Measurements from ENCODE around the gene KTN1.

The KTN1 gene, protein sequence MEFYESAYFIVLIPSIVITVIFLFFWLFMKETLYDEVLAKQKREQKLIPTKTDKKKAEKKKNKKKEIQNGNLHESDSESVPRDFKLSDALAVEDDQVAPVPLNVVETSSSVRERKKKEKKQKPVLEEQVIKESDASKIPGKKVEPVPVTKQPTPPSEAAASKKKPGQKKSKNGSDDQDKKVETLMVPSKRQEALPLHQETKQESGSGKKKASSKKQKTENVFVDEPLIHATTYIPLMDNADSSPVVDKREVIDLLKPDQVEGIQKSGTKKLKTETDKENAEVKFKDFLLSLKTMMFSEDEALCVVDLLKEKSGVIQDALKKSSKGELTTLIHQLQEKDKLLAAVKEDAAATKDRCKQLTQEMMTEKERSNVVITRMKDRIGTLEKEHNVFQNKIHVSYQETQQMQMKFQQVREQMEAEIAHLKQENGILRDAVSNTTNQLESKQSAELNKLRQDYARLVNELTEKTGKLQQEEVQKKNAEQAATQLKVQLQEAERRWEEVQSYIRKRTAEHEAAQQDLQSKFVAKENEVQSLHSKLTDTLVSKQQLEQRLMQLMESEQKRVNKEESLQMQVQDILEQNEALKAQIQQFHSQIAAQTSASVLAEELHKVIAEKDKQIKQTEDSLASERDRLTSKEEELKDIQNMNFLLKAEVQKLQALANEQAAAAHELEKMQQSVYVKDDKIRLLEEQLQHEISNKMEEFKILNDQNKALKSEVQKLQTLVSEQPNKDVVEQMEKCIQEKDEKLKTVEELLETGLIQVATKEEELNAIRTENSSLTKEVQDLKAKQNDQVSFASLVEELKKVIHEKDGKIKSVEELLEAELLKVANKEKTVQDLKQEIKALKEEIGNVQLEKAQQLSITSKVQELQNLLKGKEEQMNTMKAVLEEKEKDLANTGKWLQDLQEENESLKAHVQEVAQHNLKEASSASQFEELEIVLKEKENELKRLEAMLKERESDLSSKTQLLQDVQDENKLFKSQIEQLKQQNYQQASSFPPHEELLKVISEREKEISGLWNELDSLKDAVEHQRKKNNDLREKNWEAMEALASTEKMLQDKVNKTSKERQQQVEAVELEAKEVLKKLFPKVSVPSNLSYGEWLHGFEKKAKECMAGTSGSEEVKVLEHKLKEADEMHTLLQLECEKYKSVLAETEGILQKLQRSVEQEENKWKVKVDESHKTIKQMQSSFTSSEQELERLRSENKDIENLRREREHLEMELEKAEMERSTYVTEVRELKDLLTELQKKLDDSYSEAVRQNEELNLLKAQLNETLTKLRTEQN (N-terminal part only)

DNA sequence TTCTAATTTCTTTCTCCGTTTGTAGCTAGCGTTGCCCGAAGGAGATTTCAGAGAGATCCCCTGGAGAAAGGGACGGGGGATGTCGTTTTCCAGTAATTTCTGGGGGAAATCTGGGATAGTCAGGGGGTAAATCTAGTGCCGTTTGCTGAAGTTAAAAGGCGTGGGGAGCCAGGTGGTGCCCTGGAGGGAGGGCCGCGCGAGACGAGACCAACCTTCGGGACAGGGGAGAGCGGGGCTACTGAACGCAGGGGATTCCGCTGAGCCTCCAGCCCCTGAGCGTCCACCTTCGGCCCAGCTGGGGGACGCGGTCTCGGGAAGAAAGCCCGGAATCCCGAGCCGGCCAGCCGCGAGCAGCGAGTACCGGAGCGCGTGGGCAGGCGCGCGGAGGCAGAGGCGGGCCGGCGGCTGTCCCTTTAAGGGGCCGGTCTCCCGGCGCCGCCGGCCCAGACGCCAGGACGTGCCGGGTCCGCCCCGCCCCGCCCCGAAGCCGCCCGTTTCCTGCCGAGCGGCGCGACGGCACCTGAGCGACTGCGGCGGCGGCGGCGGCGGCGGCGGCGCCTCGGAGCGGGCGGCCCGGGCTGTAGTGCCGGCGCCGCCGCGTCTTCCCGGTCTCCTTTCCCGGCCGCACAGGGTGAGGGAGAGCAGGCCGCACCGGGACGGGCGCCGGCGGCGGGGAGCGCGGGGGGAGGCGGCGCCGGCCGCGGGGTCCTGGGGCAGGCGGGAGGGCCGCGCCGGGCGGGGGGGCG is at the start of gene KTN1:
KTN1 (plus strand) TSS at position 484 of the 746 bp plus-strand sequence. CDS start 31,842 bp downstream, outside the sequence.
- peak; percentile 87 for DNase-seq (ENCODE audit: low spot score)

DNA sequence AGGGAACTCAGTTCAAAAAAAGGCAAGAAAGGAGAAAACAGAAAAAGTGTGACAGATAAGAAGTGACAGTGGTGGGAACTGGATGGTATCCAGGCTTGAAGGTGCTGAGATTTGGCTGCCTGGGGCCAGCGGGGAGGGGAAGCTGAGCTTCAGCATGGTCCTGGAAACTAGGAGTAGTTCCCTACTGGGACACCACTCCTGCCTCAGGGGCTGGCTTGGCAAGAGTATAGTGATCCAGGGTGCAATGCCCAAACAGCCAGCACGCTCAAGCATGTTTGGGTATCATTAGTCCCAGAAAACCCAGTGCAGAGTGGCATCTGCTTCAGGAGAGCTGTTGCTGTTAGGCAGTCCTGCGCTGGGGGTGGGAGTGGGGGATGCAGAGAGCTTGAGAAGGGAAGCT is 49.5 kb upstream of the KTN1 start:
- DNase-seq (ENCODE audit: low spot score): no peak

DNA sequence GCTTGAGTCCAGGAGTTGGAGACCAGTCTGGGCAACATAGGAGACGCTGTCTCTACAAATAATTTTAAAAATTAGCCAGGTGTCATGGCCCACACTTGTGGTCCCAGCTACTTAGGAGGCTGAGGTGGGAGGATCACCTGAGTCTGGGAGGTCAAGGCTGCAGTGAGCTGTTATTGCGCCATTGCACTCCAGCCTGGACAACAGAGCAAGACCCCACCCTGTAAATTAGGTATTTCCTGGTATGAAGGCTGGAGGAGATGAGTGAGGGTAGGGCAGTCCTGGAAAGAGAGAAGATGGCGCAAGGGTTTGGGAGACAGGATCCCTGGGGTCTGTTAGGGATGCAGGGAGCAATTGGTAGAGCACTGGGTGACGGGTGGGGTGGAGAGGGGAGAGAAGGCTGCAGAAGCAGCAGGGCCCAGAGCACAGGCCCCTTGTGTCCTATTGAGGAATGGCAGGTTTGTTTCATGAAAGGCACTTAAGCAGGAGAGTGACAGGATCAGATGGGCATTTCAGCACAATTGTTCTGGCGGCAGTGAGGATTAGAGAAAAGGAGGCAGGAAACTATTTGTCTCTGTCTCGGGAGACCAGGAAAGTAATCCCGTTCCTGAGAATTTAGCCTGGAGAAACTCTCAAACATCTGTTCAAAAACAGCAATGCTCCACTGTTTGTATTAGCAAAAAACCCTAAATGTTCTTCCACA is 47.2 kb upstream of the KTN1 start:
- no peak for DNase-seq (ENCODE audit: low spot score)

DNA sequence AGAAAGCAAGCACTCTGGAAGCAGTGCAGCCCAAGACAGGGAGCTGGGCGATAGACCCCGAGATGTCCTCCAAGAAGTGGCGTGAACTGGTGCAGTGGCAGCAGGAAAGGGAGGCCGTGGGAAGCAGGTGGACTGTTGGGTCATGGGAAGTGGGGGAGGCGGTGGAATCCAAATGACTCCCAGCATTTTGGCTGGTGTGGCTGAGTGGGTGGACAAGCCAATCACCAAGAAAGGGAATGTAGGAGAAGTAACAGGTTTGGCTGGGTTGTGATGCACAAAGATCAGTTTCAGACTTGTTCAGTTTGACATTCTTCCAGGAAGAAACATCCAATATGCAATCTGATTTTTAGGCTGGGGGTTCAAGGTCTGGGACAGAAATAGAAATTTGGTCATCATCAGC is 46.0 kb upstream of the KTN1 start:
- DNase-seq (ENCODE audit: low spot score): no peak

DNA sequence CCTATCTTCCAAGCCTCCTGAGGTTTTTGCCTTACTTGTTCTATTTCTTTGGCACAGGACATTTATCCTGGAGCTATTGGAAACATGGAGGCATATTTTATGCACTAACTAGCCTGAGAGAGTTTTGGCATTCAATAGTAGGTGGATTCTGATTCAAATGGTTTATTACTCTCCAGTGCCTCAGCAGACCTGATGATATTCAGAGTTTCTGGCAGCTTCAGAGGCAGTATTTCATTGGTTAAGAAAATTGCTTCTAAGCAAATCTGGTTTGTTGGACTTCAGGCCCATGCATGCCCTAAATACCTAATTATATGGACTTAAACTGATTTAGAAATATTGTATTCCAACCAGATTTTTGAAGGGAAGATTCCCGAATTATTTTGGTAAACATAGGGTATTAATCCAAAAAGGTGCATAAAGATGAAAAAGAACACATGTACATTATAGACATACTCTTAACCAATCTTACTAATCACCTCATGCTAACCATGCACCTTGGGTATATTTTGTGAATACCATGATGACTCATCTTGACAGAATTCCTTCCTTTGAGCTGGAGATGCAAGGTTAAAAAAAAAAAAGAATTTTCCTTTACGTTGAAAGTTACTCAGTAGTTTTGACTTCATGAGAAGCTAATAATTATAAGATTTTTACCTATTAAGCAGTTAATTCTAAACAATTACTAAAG is 44.3 kb upstream of the KTN1 start:
- no peak for DNase-seq (ENCODE audit: low spot score)

DNA sequence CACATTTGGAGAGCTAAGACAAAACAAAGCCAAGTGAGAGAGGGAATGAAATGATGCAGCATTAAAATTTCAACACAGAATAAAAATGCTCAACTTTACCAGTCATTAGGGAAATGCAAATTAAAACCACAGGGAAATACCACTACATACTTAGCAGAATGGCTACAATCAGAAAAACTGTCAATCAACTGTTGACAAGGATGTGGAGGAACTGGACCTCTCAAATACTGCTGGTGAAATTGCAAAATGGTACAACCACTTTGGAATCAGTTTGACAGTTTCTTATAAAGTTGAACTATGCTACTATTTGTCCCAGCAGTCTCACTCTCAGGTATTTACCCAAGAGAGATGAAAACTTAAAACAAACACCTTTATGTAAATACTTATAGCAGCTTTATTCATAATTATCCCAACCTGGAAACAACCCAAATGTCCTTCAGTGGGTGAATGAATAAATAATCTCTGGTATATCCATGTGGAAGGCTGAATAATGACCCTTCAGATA is 43.8 kb upstream of the KTN1 start:
- no peak for DNase-seq (ENCODE audit: low spot score)

DNA sequence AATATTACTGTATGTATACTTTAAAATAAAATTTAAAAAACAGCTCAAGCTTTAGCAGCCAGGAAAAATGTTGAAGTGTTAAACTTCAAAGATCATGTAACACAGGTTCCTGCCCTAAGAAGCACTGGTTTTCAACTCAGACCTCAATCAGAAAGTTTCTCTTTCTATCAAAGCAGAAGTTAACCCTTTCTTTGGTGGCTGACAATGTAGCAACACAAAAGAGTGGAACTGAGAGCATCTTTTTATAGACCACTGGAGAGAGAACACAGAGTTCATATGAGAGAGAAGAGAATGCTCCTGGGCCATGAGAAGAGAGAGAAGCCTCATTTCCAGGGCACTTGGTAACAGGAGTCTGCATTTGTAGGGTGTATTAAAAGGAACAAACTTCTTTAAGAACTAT is 42.2 kb upstream of the KTN1 start:
- no peak for DNase-seq (ENCODE audit: low spot score)

DNA sequence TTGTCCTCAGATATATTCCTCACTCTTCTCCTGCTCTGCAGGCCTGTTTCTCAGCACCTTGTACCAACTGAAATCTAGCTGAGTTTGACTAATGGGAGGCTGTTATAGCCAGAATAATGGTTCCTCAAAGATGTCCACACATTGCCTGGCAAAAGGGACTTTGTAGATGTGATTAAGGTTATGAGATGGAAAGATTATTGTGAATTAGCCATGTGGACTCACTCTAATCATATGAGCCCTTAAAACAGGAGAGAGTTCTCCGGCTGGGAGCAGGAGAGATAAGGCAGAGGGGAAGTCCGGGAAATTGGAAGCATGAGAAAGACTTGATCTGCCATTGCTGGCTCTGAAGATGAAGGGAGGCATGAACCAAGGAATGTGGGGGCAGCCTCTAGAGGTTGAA is 40.0 kb upstream of the KTN1 start:
- DNase-seq (ENCODE audit: low spot score): no peak

DNA sequence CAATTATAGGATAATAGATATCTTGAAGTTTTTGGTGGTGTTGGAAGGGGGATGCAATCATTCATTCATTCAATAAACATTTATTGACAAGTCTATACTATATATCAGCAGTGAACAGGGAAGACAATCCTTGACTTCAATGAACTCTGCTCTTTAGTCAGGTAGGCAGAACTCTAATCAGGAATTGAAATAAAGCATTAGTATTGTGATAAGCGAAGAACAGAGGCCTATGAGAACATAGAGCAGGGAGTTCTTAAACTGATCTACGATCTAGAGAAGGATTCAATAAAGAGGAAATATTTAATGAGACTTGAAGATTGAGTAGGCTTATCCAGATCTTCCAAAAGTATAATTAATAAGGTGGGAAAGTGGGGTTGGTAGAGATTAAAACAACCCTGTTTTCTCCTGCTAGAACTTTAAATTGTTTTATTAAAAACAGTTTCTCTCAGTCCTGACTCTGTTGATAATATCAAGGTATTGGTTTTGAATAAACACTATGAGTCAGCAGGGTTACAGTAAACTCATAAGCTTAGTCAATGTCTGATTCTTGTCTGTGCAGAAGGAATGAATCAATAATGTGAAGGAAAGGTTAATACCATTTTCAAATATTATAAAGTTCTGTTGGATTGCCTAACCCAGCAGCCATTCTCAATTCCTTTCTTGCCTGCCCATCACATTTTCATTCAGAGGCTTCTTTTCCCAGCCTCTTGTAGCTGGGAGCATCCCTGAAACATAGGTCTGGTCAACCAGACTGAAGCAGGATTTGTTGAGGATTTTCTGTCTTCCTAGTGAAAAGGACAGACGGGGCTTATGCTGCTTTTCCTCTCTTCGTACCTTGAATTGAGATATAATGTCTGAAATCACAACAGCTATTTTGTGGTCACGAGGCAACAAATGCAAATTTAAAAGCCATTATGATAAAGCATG is 38.9 kb upstream of the KTN1 start:
- DNase-seq (ENCODE audit: low spot score): no peak

DNA sequence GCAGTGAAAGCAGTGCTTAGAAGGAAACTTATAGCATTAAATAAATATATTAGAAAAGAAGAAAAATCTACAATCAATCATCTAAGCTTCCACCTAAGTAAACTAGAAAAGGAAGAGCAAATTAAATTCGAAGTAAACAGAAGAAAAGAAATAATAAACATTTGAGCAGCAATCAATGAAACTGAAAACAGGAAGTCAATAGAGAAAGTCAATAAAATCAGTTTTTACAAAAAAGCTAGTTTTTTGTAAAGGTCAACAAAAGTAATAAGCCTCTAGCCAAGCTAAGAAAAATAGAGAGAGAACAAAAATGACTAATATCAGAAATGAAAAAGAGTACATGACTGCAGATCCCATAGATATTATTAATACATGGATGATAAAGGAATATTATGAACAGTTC is 34.2 kb upstream of the KTN1 start:
- no peak for DNase-seq (ENCODE audit: low spot score)

DNA sequence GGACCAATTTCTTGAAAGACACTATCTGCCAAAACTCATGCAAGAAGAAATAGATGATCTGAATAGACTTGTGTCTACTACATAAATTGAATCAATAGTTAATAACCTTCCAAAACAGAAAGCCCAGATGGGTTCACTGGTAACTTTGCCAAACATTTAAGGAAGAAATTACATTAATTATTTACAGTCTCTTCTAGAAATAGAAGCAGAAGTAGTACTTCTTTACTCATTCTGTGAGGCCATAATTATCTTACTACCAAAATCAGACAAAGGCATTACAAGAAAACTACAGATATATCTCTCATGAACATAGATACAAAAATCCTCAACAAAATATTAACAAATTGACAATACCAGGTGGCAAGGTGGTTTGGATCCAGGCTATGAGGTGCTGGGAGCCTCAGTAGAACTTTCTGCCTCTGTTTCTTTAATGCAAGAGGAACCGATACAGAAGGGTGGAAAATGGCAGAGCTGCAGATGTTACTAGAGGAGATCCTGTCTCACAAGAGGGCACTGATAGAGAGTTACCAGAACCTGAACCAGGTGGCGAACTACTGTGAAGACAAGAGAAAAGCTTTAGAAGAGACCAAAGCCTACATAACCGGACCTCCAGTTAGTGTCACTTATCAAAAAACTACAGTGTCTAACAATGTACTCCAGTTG is 33.7 kb upstream of the KTN1 start:
- no peak for DNase-seq (ENCODE audit: low spot score)

DNA sequence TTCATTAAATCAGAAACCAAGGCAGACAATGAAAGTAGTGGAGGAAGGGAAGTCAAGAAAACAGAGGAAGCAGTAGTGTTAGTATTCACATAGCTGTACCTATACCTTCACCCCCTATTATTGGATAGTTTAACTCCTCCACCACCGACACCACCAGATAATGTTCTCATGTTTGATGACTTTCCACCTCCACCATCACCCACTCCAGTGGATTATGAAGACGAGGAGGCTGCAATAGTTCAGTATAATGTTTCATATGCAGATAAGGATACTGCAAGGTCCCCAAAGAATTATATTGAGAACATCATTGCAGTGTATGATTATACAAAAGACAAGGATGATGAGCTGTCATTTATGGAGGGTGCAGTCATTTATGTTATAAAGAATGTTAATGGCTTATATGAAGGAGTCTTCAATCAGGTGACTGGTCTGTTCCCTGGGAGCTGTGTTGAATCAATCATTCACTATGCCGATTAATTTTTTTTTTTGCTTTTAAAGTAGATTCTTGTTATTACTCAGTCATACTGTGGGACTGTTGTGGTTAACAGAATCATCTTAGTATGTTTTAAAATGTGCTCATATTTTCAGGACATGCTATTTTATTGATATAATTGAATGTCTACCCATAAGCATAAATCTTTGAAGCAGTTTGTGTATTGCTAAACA is 32.2 kb upstream of the KTN1 start:
- DNase-seq (ENCODE audit: low spot score): no peak

DNA sequence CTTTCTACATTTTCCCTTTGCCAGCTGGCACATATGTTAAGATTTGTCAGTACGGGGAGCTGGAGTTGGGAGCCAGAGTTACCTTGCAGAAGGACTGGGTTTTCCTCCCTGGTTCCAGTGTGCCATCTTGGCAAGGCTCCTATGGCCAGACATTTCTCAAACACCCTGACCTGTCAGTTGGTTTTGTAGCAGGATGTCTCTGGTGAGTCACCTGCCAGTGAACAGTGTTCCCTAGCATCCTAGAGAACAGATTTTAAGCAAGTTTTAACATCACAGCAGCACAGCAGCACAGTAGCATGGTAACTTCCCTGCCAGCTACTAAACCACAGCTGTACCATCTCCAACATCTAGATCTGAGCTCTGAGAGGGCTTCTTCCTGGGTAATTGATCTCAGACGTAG is 26.2 kb upstream of the KTN1 start:
- DNase-seq (ENCODE audit: low spot score): no peak

DNA sequence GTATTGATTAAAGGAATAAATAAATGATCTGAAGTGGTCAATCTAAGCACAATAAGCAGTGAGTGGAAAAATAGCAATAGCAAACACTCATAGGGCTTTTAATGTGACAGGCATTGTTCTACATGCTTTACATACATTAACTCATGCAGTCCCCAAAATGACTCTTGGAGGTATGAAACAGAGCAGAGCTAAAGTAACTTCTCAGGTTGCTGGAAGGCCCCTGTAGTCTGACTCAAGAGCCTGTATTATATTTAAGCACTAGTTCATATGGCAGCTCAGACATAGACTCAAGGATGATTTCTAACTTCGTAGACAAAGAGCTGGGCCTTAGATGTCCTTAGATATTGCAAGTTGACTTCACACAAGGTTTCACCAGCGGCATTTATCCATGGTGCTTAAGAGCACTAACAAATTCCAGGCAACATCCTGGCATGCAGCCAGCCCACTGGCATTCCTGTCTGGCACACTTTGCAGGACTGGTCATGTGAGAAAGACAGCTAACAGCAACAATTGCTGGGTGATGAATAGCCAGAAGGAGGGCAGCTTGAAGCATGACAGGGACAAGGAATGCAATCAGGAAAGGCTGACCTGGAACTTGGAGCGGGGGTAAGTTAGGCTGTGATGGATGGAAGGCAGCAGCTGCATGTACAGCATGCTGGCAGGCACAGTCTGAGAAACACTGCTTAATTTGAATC is 22.9 kb upstream of the KTN1 start:
- DNase-seq (ENCODE audit: low spot score): no peak

DNA sequence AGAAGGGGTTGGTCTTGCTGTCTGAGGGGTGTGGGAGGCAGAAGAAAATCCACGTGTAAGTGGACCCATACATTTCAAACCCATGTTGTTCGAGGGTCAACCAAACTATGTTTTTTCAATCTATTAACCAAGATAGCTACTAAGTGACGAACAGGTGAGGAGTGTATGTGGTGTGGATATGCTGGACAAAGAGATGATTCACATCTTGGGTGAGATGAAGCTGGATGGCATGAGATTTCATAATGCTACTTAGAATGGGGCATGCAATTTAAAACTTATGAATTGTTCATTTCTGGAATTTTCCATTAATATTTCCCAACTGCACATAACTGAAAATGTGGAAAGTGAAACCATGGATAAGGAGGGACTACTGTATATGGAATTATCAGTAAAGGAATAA is 17.9 kb upstream of the KTN1 start:
- DNase-seq (ENCODE audit: low spot score): no peak

DNA sequence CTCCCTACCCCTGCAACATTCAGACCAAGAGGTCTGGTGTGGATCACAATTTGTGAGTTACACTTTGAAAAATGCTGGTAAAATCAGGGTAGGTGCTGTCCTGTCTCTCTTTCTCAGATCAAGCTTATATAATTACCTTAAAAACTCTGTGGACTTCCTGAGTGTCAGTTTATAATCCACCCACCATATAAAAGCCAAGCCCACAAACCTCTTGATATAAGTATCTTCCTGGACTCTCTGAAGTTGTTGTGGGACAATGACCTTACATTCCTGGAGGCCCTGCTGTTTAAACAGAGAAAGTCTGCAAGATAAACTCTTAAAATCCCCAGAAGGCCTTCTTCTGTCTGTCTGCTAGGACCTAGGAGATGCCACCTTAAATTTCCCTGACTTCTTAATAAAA is 11.4 kb upstream of the KTN1 start:
- no peak for DNase-seq (ENCODE audit: low spot score)

DNA sequence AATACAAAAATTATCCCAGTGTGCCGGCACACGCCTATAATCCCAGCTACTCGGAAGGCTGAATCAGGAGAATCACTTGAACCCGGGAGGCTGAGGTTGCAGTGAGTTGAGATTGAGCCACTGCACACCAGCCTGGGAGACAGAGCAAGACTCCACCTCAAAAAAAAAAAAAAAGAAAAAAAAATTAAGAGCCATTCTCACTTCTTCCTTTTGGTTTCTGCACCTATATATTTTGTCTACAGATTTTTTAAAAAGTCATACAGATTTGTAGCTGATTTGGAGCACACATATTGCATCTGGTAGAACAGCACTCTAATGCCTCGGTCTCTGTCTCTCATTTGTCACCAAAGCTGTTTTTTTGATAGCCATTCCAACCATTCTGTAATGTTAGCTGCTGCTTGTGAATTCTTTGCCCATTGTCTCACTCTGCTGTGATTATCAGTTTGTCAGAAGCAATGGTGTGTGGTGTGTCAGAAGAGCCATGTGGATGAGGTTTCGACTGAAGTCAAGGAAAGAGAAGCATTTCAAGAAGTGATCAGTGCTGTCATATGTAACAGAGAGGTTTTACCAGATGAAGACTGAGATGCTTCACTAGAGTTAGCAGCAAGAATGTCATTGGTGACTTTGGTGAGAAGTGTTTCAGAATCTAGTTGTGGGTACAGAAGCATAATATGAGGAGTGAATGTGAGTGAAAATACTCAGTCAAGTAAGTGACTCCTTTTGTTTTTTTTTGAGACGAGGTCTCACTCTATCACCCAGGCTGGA is 8.7 kb upstream of the KTN1 start:
- DNase-seq (ENCODE audit: low spot score): no peak

Data from germinal center (tissue), 1 donor.